Measurements from ENCODE around the gene NAA10. TPM values are rescaled to one million over a fixed set of nuclear protein-coding genes. Genes with fewer than 3 reads are reported as not detected.

NAA10 gene
- total RNA-seq, 1 donor from 2014 or later, result 120 TPM

GRCh38 chrX:153911798-153912197, 23.0 kb downstream of the NAA10 start:
- DNase-seq (ENCODE audit: low read depth), result no peak

GRCh38 chrX:153910446-153910845, 24.4 kb downstream of the NAA10 start:
- DNase-seq (ENCODE audit: low read depth), result no peak

DNA sequence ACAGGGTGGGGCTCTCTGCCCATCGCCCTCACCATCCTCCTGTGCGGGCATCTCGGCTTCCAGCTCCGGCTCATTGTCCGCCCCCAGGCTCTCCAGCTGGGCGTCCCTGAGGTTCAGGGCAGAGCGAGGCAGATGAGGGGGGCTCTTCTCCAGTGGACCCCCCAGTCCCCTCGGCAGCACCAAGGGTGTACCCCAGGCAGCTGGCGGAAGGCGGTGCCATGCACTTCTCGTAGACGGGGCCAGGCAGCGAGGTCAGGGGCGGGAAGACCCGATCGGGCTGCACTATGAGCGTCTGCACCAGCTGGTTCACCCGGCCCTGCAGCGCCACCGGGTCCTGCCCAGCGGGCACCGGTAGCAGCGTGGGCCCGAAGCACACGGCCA, 24.9 kb downstream of the NAA10 start:
- no peak for DNase-seq (ENCODE audit: low read depth)

- DNase-seq (ENCODE audit: low read depth), result no peak
Measured at GRCh38 chrX:153909024-153909979, 25.5 kb downstream of the NAA10 start.

DNA sequence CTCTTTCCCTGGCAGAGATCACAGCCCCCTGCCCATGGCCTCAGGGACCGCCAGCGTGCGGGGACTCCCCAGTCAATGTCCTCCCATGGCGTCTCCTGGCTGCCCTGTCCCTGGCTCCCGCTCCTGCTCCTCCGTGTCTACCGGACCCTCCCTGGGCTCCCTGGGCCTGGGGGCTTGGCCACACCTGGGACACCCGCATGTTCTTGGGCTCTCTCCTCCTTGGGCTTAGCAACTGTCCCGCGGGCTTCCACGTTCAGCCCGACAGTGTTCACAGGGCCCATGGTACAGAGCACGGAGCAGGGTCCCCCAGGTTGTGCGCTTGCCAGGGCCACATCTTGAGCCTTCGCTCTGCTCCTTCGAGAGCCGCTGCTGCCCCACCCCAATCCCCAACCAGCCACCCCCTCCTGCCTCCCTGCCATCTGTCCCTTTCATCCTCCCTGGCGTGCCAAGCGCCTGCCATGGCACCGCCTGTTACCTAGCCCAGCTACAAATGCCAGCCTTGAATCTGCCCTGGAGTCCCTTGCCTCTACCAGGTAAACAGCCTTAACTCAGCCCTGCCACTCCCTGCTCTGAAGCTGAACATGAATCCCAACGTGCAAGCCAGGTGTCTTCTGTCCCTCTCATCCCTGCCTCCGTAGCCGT, 26.5 kb downstream of the NAA10 start:
- DNase-seq (ENCODE audit: low read depth), result no peak

DNA sequence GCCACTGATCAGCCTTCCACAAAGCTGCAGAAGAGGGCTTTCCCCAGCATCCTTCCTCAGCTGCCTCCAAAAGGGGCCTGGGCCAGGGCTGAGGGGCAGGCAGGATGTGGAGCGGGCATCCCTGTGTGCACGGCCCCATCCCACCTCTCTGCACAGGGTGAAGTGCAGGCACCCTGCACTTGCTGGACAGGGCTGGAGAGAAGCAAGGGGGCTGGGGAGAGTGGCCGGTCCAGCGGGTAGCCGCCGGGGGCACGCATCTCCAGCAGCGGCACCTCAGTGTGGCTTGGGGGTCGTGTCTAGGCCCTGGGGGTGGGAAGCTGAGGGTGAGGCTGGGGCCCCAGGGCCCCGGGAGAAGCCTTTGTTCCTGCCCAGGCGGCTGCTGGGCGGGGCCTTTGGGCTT, 27.4 kb downstream of the NAA10 start:
- no peak for DNase-seq (ENCODE audit: low read depth)

DNA sequence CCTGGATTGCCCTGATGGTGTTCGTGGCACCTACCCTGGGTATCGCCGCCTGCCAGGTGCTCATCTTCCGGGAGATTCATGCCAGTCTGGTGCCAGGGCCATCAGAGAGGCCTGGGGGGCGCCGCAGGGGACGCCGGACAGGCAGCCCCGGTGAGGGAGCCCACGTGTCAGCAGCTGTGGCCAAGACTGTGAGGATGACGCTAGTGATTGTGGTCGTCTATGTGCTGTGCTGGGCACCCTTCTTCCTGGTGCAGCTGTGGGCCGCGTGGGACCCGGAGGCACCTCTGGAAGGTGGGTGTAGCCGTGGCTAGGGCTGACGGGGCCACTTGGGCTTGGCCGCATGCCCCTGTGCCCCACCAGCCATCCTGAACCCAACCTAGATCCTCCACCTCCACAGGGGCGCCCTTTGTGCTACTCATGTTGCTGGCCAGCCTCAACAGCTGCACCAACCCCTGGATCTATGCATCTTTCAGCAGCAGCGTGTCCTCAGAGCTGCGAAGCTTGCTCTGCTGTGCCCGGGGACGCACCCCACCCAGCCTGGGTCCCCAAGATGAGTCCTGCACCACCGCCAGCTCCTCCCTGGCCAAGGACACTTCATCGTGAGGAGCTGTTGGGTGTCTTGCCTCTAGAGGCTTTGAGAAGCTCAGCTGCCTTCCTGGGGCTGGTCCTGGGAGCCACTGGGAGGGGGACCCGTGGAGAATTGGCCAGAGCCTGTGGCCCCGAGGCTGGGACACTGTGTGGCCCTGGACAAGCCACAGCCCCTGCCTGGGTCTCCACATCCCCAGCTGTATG, 28.5 kb downstream of the NAA10 start:
- DNase-seq (ENCODE audit: low read depth), result no peak

DNA sequence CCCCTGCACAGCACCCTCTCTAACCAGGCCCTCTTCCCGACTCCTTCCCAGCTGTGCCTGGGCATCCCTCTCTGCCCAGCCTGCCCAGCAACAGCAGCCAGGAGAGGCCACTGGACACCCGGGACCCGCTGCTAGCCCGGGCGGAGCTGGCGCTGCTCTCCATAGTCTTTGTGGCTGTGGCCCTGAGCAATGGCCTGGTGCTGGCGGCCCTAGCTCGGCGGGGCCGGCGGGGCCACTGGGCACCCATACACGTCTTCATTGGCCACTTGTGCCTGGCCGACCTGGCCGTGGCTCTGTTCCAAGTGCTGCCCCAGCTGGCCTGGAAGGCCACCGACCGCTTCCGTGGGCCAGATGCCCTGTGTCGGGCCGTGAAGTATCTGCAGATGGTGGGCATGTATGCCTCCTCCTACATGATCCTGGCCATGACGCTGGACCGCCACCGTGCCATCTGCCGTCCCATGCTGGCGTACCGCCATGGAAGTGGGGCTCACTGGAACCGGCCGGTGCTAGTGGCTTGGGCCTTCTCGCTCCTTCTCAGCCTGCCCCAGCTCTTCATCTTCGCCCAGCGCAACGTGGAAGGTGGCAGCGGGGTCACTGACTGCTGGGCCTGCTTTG, 29.2 kb downstream of the NAA10 start:
- no peak for DNase-seq (ENCODE audit: low read depth)

DNA sequence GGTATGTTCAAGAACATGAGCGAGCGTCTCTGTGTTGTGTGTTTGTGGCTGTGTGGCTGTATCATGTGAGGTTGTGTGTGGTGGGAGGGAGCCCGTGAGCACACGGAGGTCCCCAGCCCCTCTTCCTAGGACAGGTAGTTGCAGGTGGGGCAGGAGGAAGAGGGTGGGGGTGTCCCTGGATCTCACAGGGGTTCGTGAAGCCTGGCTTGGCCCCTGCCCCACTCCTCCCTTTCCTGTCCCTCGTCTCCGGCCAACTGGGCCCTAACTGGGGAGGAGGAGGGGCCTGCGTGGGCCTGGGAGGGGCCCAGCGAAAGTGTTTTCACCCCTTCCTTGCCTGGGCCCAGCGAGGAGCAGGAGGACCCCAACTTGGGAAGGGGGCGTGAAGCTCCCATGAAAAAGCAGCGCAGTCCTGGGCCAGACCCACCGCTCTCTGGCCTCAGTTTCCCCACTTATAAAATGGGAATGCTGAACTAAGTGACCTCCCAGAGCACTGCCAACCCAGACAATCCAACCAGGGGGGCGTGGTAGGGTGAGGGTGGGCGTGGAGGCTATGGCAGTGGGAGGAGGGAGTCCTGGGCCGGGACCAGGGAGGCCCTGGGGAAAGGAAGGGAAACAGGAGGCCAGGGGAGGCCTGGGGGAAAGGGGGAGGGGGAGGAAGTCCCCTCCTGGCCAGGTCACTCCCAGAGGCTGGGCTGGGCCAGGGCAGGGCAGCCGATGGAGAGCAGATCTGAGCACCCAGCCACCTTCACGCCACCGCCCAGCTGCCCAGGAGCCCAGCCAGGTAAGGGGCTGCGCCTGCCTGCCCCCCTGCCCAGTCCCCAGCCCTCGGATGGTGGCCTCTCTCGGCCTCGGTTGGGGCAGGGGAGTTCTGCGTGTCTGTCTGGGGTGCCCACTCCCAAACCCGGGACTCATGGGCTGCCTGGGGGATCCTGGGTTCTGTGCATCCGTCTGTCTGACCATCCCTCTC, 30.6 kb downstream of the NAA10 start, which contains the start of gene AVPR2:
Gene AVPR2 (plus strand): TSS at position 683 of the 967 bp plus-strand sequence. CDS start 473 bp downstream, outside the sequence.
- no peak for DNase-seq (ENCODE audit: low read depth)

DNA sequence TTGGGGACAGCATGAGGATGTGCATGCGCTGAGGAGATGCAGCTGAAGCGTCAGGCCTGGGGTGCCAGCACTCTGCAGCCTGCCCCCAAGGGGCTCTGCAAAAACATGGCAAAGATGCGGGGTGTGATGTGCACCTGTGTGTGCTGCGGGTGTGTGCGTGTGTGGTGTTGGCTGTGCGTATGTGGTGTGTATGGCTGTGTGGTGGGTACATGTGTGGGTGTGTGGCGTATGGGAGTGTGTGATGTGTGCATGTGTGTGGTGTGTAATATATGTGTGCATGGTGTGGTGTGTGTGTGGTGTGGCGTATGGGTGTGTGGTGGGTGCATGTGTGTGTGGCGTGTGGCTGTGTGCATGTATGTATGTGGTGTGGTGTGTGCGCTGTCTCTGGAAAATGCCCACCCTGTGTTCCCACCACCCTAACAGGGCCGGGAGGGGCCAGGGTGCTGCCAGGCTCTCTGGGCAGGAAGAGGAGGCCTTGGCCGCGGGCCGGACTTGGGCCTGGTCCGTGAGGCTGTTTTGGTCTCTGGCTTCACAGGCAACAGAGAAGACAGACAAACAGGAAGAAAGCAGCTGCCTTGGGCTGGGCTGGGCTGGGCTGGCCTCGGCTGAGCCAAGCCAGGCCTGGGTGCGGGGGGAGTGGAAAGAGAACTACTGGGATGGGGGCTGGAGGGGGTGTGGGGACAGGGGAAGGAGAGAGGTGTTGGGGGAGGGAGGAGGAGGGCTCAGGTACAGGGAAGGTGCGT, 31.4 kb downstream of the NAA10 start:
- peak; percentile 61 for DNase-seq (ENCODE audit: low read depth)

GRCh38 chrX:153902385-153902784, 32.5 kb downstream of the NAA10 start:
- DNase-seq (ENCODE audit: low read depth), result no peak

DNA sequence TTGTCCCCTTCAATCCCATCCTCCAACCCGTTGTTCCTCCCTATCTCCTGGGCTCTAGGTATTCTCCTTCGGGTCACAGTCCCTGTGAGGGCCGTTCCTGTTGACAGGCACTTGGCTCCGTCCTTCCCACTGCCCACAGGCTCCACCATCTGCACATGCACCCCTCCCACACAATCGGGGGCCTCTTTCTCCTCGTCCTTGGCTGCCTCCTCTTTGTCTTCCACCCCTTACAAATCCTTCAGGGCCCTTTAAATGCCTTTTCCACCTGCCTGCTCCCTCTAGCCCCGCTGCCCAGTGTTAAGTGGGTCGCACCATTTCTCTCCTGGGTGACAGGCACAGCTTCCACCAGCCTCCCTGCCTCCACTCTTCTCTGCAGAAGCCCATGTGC, 33.1 kb downstream of the NAA10 start:
- DNase-seq (ENCODE audit: low read depth), result no peak

- peak; percentile 93 for DNase-seq (ENCODE audit: low read depth)
Measured at GRCh38 chrX:153900831-153901752, 33.7 kb downstream of the NAA10 start.

DNA sequence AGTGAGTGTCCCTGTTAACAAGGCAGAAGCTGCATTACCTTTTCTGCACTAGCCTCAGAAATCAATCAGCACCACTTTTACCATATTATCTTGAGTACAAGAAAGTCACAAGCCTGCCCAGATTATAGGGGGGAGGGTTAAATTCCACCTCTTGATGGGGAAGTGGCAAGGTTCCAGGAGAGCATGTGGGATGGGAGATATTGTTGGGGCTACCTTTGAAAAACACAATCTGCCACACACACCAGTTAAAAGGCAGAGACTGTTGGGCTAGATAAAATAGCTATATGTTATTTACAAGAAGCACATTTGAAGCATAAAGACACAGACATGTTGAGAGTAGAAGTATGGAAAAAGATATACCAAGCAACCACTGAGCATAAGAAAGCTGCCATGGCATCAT, 36.9 kb downstream of the NAA10 start:
- no peak for DNase-seq (ENCODE audit: low read depth)

- DNase-seq (ENCODE audit: low read depth), result no peak
Measured at GRCh38 chrX:153889123-153889522, 45.7 kb downstream of the NAA10 start.

GRCh38 chrX:153888344-153888743, 46.5 kb downstream of the NAA10 start:
- DNase-seq (ENCODE audit: low read depth), result no peak

DNA sequence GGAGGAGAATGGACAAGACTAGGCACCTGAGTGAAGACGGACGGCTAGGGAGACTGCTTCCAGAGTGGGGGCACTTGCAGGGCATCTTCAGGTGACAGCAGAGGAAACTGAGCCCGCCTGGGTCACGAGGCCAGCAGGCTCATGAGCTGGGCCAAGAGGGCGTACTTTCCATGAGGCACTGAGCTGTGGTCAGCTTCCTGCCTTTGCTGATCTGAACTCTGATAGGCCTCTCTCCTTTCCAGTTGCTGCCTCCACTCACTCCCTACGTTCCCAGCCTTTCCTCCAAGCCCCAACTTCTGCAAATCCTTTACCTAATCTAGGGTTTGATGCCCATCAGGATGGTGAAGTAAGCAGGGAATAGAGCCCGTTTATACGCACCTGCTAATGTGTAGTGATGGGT, 47.5 kb downstream of the NAA10 start:
- DNase-seq (ENCODE audit: low read depth), result no peak

DNA sequence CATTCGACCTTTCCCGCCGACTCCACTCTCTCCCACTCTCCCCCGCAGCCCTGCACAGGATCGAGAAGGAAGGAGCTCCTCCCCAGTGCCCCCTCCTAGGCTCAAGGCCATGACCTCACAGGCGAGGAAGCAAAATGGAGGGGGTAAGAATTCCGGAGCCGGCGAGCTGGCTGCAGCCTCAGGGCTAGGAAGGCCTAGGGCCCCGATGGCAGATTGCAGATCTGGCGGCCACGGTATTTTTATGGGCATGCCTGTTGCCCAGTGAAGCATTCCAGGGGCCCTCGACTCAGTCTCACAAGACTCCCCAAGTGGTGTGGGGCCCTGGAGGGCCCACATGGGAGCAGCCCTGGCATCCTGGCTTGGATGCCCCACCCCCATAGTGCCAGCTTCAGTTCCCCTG, 47.9 kb downstream of the NAA10 start:
- DNase-seq (ENCODE audit: low read depth), result peak; percentile 63

Data from myocyte (in vitro differentiated cells).